ENCODE measurements around the gene WDFY2.

The WDFY2 gene

GRCh38 chr13:51802631-51803418, 218.6 kb downstream of the WDFY2 start:
- DNase-seq: no peak

DNA sequence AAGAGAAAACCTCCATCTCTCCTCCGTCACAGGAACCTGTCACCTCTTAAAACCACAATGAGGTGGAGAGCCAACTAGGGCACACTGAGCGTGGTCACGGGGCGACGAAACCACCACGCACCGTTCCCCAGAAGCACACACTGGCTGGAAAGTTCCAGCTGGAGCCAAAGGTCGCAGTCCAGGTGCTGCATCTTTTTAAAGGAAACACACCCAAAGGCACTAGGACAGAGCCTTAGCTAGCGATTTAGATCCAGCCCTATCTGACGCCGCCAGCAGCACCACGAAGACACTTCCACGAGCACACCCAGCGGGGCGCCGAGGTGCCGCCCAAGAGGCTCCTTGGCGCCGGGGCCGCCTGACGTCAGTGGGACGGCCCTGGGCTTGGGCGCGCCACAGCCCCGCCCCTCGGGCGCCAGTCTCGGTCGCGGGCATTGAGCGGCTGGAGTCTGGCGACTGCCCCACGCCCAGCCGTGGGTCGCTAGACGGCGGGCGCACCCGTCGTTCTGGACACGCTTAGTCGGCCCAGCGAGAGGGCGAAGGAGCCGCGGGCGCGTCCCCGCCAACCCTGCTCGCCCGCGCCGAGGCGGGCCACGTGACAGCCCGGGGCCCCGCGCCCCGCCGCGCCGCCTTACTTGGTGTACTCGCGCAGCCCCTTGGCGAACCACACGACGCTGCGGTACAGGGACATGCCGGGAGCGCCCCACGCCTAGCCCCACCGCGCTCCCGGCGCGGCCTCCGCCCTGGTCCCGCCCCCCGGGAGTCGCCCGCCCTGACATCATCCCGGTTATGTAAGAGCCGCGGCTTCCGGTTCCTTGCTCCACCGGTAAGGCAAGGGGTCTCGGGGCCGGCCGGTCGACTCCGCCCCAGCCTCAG, 219.4 kb downstream of the WDFY2 start, which contains the start of gene DHRS12:
DHRS12 (minus strand) TSS at position 742 of the 873 bp plus-strand sequence. CDS start 4,504 bp downstream, outside the sequence.
- peak; percentile 73 to 77 for DNase-seq

DNA sequence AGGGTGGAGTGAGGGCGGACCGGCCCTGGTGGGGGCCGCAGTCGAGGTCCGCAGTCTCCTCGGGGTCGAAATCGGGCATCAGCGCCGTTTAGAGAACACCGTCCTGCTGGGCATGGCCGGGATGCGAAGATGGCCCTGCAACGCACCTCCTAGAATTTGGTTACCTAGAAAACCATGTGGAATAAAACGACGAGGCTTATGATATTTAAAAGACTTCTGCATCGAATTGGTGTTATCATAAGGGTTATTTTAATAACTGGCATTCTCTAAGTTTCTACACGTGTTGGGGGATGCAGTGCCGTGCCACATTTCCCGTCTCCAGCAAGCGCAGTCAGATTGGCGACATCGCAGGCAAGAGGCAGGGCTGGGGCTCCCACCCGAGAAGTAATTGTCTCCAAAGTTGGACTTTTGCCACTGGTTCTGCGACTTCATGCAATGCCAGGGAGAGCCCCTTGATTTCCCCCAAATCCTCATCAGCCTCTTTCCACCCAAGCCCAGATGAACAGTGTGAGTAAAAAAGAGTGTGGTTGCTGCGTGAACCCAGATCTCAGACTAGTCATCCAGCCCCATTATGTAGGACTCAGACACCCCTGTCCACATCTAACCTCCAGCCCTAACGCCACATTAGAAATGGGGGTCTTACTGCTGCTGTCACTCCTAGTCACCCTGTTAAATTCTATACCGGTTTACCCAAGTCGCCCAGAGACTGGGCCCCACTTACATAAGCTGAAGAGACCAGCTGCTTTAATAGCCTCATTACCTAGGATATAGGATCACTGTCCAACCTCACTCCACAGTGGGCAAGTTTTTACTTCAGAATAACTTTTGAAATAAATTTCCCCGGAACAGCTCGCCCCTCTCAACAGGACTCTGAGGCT, 220.3 kb downstream of the WDFY2 start:
- peak; percentile 44 to 45 for DNase-seq

DNA sequence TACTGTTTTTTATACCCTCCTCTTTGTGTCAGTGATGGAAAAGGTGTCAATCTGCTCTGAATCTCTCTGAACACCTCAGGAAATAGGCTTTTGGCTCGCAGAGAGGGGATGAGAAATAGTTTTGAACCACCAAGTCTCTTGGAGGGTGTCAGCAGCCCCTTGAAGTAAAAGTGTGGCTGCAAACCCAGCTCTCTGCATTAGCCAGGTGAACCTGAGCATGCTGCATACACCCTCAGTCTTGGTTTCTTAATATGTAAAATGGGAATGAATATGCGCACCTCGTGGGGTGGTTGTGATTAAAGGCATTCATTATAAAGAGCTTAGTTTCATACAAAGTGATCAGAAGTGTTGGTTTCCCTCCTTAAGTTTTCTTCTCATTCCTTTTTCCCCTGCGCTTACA, 221.1 kb downstream of the WDFY2 start:
- no peak for DNase-seq

- DNase-seq: no peak
Measured at GRCh38 chr13:51805925-51806324, 221.7 kb downstream of the WDFY2 start.

DNA sequence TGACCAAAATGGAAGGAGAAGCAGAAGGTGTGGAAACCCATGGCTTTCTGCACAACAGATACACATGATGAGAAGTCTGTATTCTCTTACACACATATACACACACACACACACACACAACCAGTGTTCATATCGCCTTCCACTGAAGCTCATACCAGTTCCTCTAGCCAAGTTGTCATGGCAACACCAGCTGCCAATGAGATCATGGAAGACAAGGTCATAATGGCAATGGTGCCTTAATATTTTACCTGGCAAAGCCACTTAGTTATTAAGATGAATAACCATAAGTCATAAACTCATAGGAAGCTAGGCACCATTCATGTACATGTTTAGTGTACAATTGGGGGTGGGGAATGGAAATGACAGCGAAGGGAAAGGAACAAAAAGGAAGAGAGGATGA, 222.3 kb downstream of the WDFY2 start:
- DNase-seq: peak in 1 of 2 experiments; percentile 17

DNA sequence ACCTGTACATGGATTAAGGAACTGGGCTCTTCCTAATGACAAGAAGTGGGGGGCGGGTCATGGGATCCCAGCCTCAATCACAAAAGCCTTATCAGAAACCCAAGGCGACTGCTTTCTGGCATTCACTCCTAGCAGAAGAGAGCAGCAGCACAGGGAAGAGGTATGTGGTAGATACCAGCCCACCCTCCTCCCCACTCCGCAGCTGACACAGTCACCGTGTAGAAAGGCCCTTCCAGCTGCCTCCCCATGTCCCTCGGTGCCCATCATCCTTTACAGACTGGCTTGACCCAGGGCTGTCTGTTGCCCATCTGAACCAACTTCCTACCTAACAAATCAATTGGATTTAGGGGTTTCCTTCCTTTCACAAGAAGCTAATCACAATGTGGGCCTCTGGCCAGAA, 222.8 kb downstream of the WDFY2 start:
- no peak for DNase-seq

- DNase-seq: no peak
Measured at GRCh38 chr13:51808811-51809210, 224.5 kb downstream of the WDFY2 start.

GRCh38 chr13:51811046-51811445, 226.8 kb downstream of the WDFY2 start:
- no peak for DNase-seq

DNA sequence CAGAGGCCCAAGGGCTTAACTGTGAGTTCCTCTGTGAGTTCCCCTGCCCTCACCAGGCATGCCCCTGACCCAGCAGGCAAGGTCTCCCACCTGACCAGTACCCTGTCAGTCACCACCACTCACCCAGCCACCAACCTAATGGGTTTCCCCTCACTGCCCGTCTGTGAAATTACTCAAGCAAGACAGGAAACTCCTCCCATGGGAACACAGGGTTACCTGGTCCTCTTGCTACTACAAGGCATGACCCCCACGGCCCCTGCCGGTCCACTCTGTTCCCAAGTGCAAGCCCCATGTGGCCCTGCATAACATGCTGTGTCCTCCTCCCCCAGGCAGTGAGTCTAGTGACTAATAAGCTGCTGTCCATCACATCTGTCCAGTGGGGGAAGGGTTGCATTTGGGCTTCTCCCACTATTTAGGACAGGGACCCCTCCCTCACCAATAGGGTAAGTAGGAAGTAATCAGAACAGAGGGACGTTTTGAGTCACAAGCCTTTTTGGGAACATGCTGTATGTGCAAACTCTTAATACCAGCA, 227.7 kb downstream of the WDFY2 start:
- DNase-seq: no peak

DNA sequence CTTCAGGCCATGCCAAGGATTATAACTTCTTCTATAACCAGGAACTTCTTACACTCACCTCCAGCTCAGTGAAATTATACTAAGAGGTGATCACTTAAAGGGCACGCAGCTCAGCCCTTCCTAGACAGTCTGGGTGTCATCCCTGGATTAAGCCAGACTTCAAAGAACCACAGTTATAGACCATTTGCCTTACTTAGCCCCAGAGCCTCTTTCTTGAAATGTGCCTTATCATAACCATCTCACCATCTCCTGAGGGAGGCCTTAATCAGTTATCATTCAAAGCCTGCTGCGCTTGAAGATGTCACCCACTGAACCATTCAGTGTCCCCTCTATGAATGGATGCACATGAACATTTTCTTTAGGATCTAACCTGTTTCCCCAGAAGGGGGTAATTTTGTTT, 229.8 kb downstream of the WDFY2 start:
- DNase-seq: no peak

- DNase-seq: peak; percentile 73 to 74
Measured at GRCh38 chr13:51814825-51815650, 230.8 kb downstream of the WDFY2 start.

DNA sequence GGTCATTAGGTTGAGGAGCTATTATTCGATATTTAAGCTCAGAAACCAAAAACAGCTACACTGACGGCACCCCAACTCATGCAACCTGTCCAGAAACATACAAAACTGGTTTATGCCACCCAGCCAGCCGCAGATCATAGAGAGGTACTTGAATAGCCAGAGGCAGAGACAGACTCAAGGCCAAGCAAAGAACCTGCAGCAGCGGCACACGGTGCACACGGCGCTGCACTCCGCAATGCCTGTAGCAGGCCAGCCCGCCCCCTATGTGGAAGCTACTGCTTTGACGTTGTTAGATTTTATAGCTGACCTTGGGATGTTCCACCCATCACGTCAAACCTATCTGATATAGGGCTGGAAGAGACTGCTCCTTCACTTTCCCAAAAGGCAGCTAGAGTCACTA, 231.6 kb downstream of the WDFY2 start:
- DNase-seq: no peak

DNA sequence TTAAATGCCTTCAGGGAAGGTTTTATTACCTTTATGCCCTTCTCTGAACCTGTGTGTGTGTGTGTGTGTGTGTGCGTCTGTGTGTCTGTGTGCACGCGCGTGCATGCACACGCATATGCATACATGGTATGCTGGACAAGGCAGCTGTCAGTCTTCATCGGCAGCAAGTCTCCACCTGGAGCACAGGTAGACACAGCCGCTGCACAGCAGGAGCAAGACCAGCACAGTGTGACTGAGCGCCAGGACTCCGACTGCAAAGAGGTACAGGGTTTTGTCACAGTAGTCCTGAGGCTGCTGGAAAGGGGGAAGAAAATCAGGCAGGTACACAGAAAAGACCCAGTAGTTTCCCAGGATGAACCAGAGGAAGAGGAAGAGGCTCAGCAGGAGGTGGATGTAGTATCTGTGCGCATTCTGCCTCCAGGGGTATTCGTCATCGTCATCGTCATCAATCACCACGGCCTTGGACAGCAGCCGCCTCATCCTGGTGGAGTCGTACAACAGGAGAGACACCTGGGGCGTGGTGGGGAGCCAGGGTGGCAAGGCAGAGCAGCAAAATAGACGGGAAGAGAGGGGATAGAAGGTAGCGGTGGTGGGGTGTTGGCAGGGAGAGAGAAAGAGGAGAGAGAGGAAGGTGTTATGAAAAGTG, 232.5 kb downstream of the WDFY2 start:
- no peak for DNase-seq

Measured in Kasumi-1 (cell line).